K562 (cell line): ENCODE data around the gene ELOVL5. TPM values are rescaled to one million over a fixed set of nuclear protein-coding genes. Genes with fewer than 3 reads are reported as not detected.
A peak's percentile ranks its signal among the peaks of the same experiment; 100 is the strongest.

Experiments
- ARHGAP35 ChIP-seq: fragments of 450-650 bp; IDR thresholded peaks from 2 replicates; pipeline ENCODE4 v1.6.1; 2018; ENCODE audit not compliant: partially characterized antibody
- CBFA2T3 ChIP-seq: fragments of 450-650 bp; IDR thresholded peaks from 2 replicates; pipeline ENCODE4 v1.6.1; 2017
- HDAC2 ChIP-seq: fragments of 450-650 bp; IDR thresholded peaks from 2 replicates; pipeline ENCODE4 v1.6.1; 2016; ENCODE audit warnings: mild to moderate bottlenecking
- JUND ChIP-seq, 2 experiments: IDR thresholded peaks; 2 replicates in 1 of 2; 3 replicates in 1 of 2; pipeline ENCODE4 v1.6.1; 2011; ENCODE audit warnings: borderline replicate concordance in 2 of 2, low read depth in 2 of 2, low read length in 2 of 2, improper control_type of control experiment in 1 of 2, missing biosample characterization in 1 of 2, missing genetic modification characterization in 1 of 2, missing genetic modification reagents in 1 of 2
- KDM2B ChIP-seq: fragments of 250-450 bp; sonication (Bioruptor Pico); IDR thresholded peaks from 2 replicates; pipeline ENCODE4 v1.8.0; 2021; ENCODE audit warnings: mild to moderate bottlenecking, moderate library complexity
- MYC ChIP-seq, 2 experiments: fragments of 250-450 bp in 1 of 2; sonication (Bioruptor Pico) in 1 of 2; IDR thresholded peaks; 2 replicates each; pipeline versions ENCODE4 v1.5.1 to v1.6.1; 2012 to 2021; ENCODE audit warnings: low read depth in 2 of 2, borderline replicate concordance in 1 of 2, improper control_type of control experiment in 1 of 2, low read length in 1 of 2, mild to moderate bottlenecking in 1 of 2, moderate library complexity in 1 of 2
- PHF8 ChIP-seq: fragments of 200-600 bp; sonication (generic); IDR thresholded peaks from 2 replicates; pipeline ENCODE4 v1.6.1; 2012; ENCODE audit warnings: mixed run types, mild to moderate bottlenecking, inconsistent platforms, low read length, moderate library complexity, borderline replicate concordance
- RB1 ChIP-seq: fragments of 450-650 bp; IDR thresholded peaks from 2 replicates; pipeline ENCODE4 v1.6.1; 2017; ENCODE audit warnings: low read depth, mild to moderate bottlenecking
- RFX1 ChIP-seq: fragments of 450-650 bp; IDR thresholded peaks from 2 replicates; pipeline ENCODE4 v1.6.1; 2016; ENCODE audit warnings: mild to moderate bottlenecking, moderate library complexity
- SMAD2 ChIP-seq: fragments of 150-350 bp; IDR thresholded peaks from 2 replicates; pipeline ENCODE4 v1.6.1; 2014; ENCODE audit warnings: low read depth, mild to moderate bottlenecking, low read length
- TBL1XR1 ChIP-seq, 2 experiments: IDR thresholded peaks; 2 replicates each; pipeline ENCODE4 v1.6.1; 2012; ENCODE audit warnings: improper control_type of control experiment in 2 of 2, low read length in 2 of 2, mild to moderate bottlenecking in 1 of 2
- TOE1 ChIP-seq, 2 experiments: fragments of 450-650 bp in 1 of 2; sonication (generic) in 1 of 2; formaldehyde crosslinking in 1 of 2; IDR thresholded peaks; 2 replicates each; pipeline versions ENCODE4 v1.7.1 to v1.8.0; 2016 to 2022; ENCODE audit warnings: borderline replicate concordance in 2 of 2, mild to moderate bottlenecking in 2 of 2, antibody characterized with exemption in 1 of 2, inconsistent platforms in 1 of 2, low read depth in 1 of 2, missing genetic modification reagents in 1 of 2, moderate library complexity in 1 of 2
- XRCC5 ChIP-seq: fragments of 200-400 bp; formaldehyde crosslinking; IDR thresholded peaks from 2 replicates; pipeline ENCODE4 v1.6.1; 2017; ENCODE audit warnings: low read depth, mild to moderate bottlenecking, low read length
- ZFP1 ChIP-seq: fragments of 450-650 bp; formaldehyde crosslinking; IDR thresholded peaks from 2 replicates; pipeline ENCODE4 v1.4.0; 2020; ENCODE audit warnings: mild to moderate bottlenecking, mixed read lengths
- ZNF274 ChIP-seq: IDR thresholded peaks from 2 replicates; pipeline ENCODE4 v1.6.1; 2011; ENCODE audit warnings: low read depth, mild to moderate bottlenecking, low read length, moderate library complexity, borderline replicate concordance
- polyA plus RNA-seq, 8 experiments: library from polyadenylated mRNA; depleted of rRNA in 4 of 8; stranded (reverse) in 5 of 8; unstranded in 3 of 8; fragments of >200 nt; fragmentation: Nextera tagmentation in 2 of 8; fragmentation: Illumina TruSeq in 1 of 8; extraction: Ambion mirVana in 2 of 8; extraction: Trizol in 1 of 8; gene quantifications; 2 replicates each; pipeline versions ENCODE4 v1.2.1 to v1.2.3, GENCODE V29; 2011 to 2014; ENCODE audit warnings: inconsistent platforms in 1 of 8, missing spikeins in 1 of 8
- total RNA-seq, 7 experiments: library from RNA; depleted of rRNA in 6 of 7; stranded (reverse); fragments of >200 nt in 6 of 7; fragmentation: Illumina TruSeq in 2 of 7; extraction: Trizol in 2 of 7; gene quantifications; 2 replicates each; pipeline versions ENCODE4 v1.2.1 to v1.2.3, GENCODE V29; 2011 to 2021; ENCODE audit warnings: low replicate concordance in 1 of 7
- TF ChIP-seq, protein P1 (sequence below): IDR thresholded peaks from 2 replicates; pipeline ENCODE4 v1.6.1; 2011; ENCODE audit warnings: borderline replicate concordance, low read depth, mild to moderate bottlenecking, moderate library complexity, low read length; ENCODE audit not compliant: insufficient read depth, poor library complexity, severe bottlenecking
- TF ChIP-seq, protein P2 (sequence below): fragments of 250-450 bp; sonication (Bioruptor Pico); IDR thresholded peaks from 2 replicates; pipeline ENCODE4 v1.4.0; 2020; ENCODE audit warnings: borderline replicate concordance
- TF ChIP-seq, protein P3 (sequence below): sonication (generic); formaldehyde crosslinking; IDR thresholded peaks from 2 replicates; pipeline ENCODE4 v1.8.1; 2023; ENCODE audit warnings: mild to moderate bottlenecking, missing genetic modification reagents

The ELOVL5 gene
- total and polyA plus RNA-seq, 9 of the 15 experiments (the other 6 are each of a cell fraction or from before 2014, with no cell fraction given), result 70.6 to 245 (median 132) TPM

DNA sequence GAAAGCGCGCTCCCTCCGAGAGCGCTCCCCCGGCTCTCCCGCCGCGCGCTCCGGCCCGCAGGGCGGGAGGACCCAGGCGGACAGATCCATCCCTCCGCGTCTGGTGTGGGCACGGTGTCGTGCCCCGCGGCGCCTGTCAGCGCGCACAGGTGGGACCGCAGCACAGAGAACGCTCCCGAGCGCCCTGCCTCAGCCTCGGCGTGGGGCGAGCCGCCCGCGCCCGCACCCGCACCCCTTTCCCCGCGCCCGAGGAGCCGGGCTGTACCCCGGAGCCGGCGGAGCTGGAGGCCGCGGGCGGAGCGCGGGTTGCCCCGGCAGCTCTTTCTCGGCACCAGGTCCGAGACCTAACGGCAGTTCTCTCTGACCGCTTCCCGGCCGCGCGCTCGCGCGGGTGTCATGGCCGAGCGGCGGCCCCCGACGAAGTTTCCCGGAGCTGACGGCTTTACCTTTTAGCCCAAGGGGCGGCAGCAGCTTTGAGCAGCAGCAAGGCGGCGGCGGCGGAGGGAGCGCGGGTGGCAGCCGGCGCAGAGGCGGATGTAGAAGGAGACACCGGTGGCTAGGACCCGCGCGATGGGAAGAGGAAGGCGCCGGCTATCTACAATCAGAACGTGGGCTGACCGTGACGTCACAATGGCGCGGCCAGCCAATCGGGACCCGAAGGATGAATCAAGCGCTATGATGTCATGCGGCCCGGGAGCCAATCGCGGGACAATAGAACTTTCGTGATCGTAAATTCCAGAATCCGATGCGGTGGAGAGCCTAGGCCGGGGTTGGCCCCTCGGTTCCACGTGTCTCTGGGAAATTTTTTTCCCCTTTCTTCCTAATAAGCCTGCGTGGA, at the start of gene ELOVL5 (continued):
- TF ChIP-seq SMAD2 (no peak), ARHGAP35 (no peak), CBFA2T3 (no peak), XRCC5 (no peak), JUND (IDR thresholded peaks at IDR 0.05; ENCODE audit: borderline replicate concordance, low read depth, low read length) (peak; percentile 90), JUND (tag; IDR thresholded peaks at IDR 0.05; ENCODE audit: borderline replicate concordance, low read depth, low read length) (peak; percentile 59; the same call in 2 of the 3 replicates), RB1 (peak; percentile 41; the same call in 1 of the 2 replicates), KDM2B (CRISPR knock-in tag) (peak; percentile 38; the same call in 1 of the 2 replicates), ZFP1 (CRISPR knock-in tag) (no peak), TOE1 (IDR thresholded peaks at IDR 0.05; ENCODE audit: borderline replicate concordance) (no peak), TOE1 (CRISPR knock-in tag; IDR thresholded peaks at IDR 0.05; ENCODE audit: borderline replicate concordance, low read depth) (no peak), PHF8 (peak; percentile 74; the same call in 1 of the 2 replicates), MYC (IDR thresholded peaks at IDR 0.05; ENCODE audit: low read depth, low read length) (peak; percentile 91), MYC (CRISPR knock-in tag; IDR thresholded peaks at IDR 0.05; ENCODE audit: borderline replicate concordance, low read depth) (no peak), RFX1 (no peak), TBL1XR1 (IDR thresholded peaks at IDR 0.05; ENCODE audit: low read length in 2 of 2) (peak in 1 of 2 experiments; percentile 90; a peak in 2 of 4 replicates), HDAC2 (peak; percentile 69; the same call in 1 of the 2 replicates), ZNF274 (no peak)
- TF ChIP-seq, protein P1, sequence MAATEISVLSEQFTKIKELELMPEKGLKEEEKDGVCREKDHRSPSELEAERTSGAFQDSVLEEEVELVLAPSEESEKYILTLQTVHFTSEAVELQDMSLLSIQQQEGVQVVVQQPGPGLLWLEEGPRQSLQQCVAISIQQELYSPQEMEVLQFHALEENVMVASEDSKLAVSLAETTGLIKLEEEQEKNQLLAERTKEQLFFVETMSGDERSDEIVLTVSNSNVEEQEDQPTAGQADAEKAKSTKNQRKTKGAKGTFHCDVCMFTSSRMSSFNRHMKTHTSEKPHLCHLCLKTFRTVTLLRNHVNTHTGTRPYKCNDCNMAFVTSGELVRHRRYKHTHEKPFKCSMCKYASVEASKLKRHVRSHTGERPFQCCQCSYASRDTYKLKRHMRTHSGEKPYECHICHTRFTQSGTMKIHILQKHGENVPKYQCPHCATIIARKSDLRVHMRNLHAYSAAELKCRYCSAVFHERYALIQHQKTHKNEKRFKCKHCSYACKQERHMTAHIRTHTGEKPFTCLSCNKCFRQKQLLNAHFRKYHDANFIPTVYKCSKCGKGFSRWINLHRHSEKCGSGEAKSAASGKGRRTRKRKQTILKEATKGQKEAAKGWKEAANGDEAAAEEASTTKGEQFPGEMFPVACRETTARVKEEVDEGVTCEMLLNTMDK, result no peak
- TF ChIP-seq, protein P2, sequence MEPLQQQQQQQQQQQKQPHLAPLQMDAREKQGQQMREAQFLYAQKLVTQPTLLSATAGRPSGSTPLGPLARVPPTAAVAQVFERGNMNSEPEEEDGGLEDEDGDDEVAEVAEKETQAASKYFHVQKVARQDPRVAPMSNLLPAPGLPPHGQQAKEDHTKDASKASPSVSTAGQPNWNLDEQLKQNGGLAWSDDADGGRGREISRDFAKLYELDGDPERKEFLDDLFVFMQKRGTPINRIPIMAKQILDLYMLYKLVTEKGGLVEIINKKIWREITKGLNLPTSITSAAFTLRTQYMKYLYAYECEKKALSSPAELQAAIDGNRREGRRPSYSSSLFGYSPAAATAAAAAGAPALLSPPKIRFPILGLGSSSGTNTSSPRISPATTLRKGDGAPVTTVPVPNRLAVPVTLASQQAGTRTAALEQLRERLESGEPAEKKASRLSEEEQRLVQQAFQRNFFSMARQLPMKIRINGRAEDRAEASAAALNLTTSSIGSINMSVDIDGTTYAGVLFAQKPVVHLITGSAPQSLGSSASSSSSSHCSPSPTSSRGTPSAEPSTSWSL (CRISPR knock-in tag), result peak; percentile 16; the same call in 1 of the 2 replicates
- TF ChIP-seq, protein P3, sequence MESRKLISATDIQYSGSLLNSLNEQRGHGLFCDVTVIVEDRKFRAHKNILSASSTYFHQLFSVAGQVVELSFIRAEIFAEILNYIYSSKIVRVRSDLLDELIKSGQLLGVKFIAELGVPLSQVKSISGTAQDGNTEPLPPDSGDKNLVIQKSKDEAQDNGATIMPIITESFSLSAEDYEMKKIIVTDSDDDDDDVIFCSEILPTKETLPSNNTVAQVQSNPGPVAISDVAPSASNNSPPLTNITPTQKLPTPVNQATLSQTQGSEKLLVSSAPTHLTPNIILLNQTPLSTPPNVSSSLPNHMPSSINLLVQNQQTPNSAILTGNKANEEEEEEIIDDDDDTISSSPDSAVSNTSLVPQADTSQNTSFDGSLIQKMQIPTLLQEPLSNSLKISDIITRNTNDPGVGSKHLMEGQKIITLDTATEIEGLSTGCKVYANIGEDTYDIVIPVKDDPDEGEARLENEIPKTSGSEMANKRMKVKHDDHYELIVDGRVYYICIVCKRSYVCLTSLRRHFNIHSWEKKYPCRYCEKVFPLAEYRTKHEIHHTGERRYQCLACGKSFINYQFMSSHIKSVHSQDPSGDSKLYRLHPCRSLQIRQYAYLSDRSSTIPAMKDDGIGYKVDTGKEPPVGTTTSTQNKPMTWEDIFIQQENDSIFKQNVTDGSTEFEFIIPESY (CRISPR knock-in tag), result peak; percentile 37; the same call in 1 of the 2 replicates
